IPS DF 6.9 (cell line): Measurements from ENCODE around the gene ZNF697.
A peak's percentile ranks its signal among the peaks of the same experiment; 100 is the strongest.

ENCODE experiments used
- DNase-seq: peaks from one replicate; pipeline ENCODE4 v3.0.0-alpha.2; 2013; ENCODE audit warnings: low read depth, low spot score
- H3K27ac ChIP-seq: one replicate; pipeline ENCODE4 v1.5.1; 2013; ENCODE audit warnings: low read length, control low read depth
- H3K27me3 ChIP-seq: 2 replicates; pipeline ENCODE4 v1.6.1; 2013; ENCODE audit warnings: mild to moderate bottlenecking, low read length; ENCODE audit not compliant: control insufficient read depth, insufficient read depth
- H3K36me3 ChIP-seq: 2 replicates; pipeline ENCODE4 v1.6.1; 2013; ENCODE audit warnings: low read length; ENCODE audit not compliant: control insufficient read depth, insufficient read depth
- H3K4me1 ChIP-seq: 2 replicates; pipeline ENCODE4 v1.6.1; 2013; ENCODE audit warnings: low read length; ENCODE audit not compliant: control insufficient read depth, insufficient read depth
- H3K4me3 ChIP-seq: 2 replicates; pipeline ENCODE4 v1.5.1; 2013; ENCODE audit warnings: mild to moderate bottlenecking, low read length
- H3K9me3 ChIP-seq: 2 replicates; pipeline ENCODE4 v1.6.1; 2013; ENCODE audit warnings: low read length, inconsistent platforms; ENCODE audit not compliant: control insufficient read depth, insufficient read depth
- WGBS: extraction: QIAGEN DNeasy Blood & Tissue Kit; methylation state at CpG from one replicate; pipeline ENCODE4 v1.1.7; 2013; ENCODE audit warnings: mixed read lengths, missing lambda C conversion rate; ENCODE audit not compliant: insufficient read length, insufficient coverage; 5-methylcytosine and 5-hydroxymethylcytosine counted together

Gene ZNF697

DNA sequence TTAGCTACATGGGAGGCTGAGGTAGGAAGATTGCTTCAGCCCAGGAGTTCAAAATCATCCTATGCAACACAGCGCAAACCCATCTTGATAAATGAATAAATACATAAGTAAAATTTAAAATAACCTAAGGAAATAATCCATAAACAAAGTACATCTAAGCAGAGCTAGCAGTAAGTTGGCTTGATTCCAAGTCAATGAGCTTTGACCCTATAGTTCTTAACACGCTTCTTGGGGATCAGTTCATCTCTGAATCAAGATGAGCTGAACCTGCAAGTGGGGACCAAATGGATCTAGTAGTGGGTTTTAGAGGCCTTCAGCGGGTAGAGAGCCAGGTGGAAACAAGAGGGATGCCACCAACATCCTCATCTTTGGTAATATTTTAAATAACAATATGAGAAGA lies 32.1 kb upstream of the ZNF697 start:
- no peaks in the 10 kb centered on the region for H3K36me3 ChIP-seq
- no peak overlapping the region for H3K27ac ChIP-seq
- WGBS: no CpG with 5 or more reads among the region's 3 CpGs
- H3K27me3 ChIP-seq: no peaks in the 10 kb centered on the region
- no peaks in the 10 kb centered on the region for H3K9me3 ChIP-seq
- no peak for DNase-seq
- no peak overlapping the region for H3K4me3 ChIP-seq
- H3K4me1 ChIP-seq: peaks cover 10% of the 10 kb centered on the region

DNA sequence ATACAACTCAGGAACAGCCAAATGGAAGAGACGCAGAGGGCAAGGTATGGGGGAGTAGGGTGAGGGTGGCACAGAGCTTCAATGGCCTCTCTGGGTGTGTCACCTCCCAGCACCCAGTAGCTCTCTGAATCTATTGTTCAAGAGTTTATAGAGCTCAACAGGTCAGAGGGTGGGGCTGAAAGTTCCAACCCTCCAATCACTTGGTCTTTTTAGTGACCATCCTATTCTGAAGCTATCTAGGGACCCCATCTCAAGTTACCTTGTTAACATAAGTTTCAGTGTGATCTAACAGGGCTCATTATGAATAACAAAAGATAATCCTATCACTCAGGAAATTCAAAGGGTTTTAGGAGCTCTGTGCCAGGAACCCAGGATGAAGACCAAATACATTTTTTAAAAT lies 31.2 kb upstream of the ZNF697 start:
- no peak overlapping the region for H3K4me3 ChIP-seq
- no CpG with 5 or more reads among the region's 1 CpG for WGBS
- no peak for DNase-seq

DNA sequence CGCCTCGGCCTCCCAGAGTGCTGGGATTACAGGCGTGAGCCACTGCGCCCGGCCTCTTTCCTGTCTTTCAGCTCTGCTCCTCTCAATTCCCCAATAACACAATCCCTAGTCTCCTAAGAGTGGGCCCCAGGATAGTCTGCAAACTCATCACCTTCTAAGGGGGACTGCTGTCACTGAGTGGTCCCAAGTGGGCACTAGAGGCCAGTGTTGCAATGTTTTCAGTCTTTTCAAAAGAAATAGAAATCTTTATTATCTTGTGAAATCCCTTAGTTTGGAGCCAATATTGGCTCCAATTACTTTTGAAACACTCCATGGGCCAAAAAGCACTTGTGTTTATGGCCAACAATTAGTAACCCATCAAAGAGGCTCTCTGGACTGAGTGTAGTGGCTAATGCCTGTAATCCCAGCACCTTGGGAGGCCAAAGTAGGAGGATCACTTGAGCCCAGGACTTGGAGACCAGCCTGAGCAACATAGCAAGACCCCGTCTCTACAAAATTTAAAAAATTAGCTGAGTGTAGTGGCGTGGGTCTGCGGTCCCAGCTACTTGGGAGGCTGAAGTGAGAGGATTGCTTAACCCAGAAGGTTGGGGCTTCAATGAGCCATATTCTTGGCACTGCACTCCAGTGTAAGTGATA lies 28.6 kb upstream of the ZNF697 start:
- Histone ChIP-seq H3K27me3 (no peaks in the 10 kb centered on the region), H3K27ac (no peak overlapping the region), H3K4me1 (peaks cover 10% of the 10 kb centered on the region), H3K36me3 (no peaks in the 10 kb centered on the region), H3K9me3 (no peaks in the 10 kb centered on the region), H3K4me3 (no peak overlapping the region)
- WGBS: no CpG with 5 or more reads among the region's 8 CpGs
- DNase-seq: no peak

More for the DNA sequence above, 31.2 kb upstream of the ZNF697 start:
- H3K9me3 ChIP-seq: no peaks in the 10 kb centered on the region
- H3K27me3 ChIP-seq: no peaks in the 10 kb centered on the region
- no peaks in the 10 kb centered on the region for H3K36me3 ChIP-seq
- H3K27ac ChIP-seq: no peak overlapping the region
- peaks cover 10% of the 10 kb centered on the region for H3K4me1 ChIP-seq

DNA sequence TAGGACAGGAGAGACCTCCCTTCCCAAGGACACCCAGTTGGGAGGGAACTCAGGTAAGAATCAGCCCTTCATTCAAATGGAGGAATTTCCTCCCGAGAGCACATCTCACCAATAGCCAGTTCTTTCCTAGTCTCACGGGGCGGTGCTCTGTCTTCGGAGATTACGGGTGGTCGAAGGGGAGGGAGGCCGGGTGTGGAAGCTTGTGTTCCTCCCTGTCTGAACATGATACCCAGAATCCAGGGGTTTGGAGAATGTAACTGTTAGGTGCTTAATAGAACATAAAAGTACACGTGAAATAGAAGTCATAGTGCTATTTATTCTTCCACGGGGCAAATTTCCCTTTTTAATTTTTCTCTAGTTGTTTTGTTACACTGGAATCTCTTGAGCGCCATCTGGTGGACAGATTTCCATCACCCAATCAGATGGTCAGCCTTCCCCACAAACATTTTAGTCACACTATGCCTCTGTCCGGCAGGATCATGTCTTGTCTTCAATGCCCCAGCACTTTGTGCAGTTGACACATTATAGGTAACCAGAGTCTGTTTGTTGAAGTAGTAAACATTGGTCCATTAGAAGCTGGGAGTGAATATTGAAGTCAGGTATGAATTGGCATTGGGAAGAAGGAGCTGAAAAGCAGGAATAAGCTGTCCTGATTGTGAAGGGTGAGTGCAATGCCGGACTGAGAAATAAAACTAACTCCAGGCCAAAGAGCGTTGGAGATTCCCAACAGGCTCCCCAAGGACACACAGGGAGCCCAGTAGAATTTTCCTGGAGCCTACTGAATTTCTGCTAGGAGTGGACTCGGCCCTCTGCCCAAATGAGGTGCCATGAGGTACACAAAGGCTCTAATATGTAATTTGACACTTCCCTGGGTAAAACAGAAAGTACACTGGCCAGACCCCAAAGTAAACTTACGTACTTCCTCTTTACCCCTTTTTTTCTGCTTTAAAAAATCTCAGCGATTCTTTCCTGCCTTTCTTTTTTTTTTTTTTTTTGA lies 27.6 kb upstream of the ZNF697 start:
- peaks cover 10% of the 10 kb centered on the region for H3K4me1 ChIP-seq
- DNase-seq: peak; percentile 90
- H3K27me3 ChIP-seq: no peaks in the 10 kb centered on the region
- no peaks in the 10 kb centered on the region for H3K36me3 ChIP-seq
- H3K9me3 ChIP-seq: no peaks in the 10 kb centered on the region
- peak overlapping the region; percentile 18; the same call in 1 of the 2 replicates for H3K4me3 ChIP-seq
- H3K27ac ChIP-seq: no peak overlapping the region
- WGBS: no CpG with 5 or more reads among the region's 16 CpGs

DNA sequence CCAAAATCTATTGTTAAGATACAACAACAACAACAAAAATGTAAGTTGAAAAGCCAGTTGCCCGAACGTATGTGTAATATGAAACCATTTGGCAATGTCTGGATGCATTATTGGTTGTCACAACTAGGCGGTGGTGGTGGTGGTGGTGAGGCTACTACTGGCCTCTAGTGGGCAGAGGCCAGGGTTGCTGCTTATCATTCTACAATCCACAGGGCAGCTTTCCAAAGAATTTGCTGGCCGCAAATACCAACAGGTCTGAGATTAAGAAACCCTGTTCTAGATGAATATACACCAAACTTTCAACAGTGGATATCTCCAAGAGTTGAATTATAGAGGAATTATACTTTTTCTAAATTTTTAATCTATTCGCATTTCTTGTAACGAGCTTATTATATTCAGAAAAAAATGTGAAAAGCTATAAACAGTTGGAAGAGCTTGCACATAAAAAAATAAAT lies 26.8 kb upstream of the ZNF697 start:
- Histone ChIP-seq H3K36me3 (no peaks in the 10 kb centered on the region), H3K27ac (no peak overlapping the region), H3K4me3 (no peak overlapping the region), H3K9me3 (no peaks in the 10 kb centered on the region), H3K4me1 (peaks cover 9% of the 10 kb centered on the region), H3K27me3 (no peaks in the 10 kb centered on the region)
- WGBS: no CpG with 5 or more reads among the region's 6 CpGs
- DNase-seq: no peak

DNA sequence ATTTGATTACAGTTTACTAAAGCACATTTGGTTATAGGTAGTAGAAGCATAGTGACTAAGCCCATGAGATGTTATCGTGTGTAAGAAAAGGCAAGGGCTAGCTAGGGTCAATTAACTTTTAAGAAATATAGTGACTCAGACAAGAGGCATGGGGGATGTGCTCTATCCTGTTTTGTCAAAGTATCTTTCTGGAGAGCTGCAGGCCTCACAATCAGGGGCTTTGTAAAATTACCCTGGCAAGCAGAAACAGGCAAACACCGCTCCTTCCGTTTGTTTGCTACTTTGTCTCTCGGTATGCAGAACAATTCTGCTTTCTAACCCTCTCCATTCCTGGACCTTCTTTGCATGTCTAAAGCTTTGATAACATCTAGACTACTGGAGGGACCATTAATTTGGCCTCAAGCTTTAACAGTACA lies 26.1 kb upstream of the ZNF697 start:
- no peak for DNase-seq
- no peaks in the 10 kb centered on the region for H3K27me3 ChIP-seq
- no CpG with 5 or more reads among the region's 4 CpGs for WGBS
- H3K9me3 ChIP-seq: no peaks in the 10 kb centered on the region
- H3K36me3 ChIP-seq: no peaks in the 10 kb centered on the region
- no peak overlapping the region for H3K4me3 ChIP-seq
- no peak overlapping the region for H3K27ac ChIP-seq
- peaks cover 4% of the 10 kb centered on the region for H3K4me1 ChIP-seq

DNA sequence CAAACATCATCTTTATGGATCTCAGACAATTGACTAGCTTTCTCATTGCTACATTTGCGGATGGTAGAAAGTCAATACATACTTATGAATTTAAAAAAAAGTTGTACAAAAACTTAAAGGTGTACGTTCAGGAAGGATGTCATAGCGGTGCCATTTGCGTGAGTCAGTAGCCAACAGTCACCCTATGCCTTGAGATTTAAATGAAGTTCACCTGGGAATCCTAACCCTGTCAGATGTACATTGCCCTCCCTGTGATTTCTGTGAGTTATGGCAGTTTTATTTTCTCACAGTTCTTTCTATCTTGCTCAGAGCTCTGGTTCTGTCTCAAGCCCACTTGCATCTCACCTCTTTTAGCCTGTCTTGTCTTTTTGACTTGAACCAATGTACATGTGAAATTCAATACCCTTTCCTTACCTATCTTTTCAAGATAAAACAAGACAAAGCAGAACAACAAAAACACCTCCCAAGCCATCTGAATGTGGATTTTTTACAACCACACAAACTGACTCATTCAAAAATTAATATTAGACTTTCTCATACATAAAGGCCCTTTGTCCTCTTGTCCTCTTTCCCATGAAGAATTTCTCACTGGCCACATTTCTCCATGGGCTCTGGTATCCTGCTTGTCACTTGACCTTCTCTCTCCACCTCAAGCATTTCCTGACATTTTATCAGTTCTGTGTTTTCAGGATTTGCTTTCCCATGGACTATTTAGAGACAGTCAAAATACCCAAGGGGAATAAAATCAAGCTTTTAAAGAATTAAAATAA lies 25.3 kb upstream of the ZNF697 start:
- no peak for DNase-seq
- WGBS: no CpG with 5 or more reads among the region's 4 CpGs
- Histone ChIP-seq H3K27me3 (no peaks in the 10 kb centered on the region), H3K4me3 (no peak overlapping the region), H3K9me3 (no peaks in the 10 kb centered on the region), H3K4me1 (no peaks in the 10 kb centered on the region; the same call in 1 of the 2 replicates), H3K36me3 (no peaks in the 10 kb centered on the region), H3K27ac (no peak overlapping the region)

DNA sequence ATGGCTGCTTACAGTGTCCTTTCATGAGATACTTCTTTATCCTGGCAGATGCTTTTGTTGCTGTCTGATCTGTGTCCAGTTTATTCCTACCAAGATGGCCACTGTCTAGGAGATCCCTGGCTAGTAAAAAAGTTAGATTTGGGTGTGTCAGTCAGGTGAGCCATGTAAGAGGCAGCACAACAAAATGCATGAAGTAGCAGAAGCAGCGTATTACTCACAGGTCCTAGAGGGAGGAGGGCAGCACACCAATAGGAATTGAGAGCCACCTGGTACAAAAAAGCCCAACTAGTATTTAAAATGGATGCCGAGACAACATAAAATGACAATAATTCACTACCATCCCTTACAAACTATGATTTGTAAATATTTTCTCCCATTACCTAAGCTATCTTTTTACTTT lies 22.8 kb upstream of the ZNF697 start:
- Histone ChIP-seq H3K36me3 (no peaks in the 10 kb centered on the region), H3K9me3 (no peaks in the 10 kb centered on the region), H3K4me1 (no peaks in the 10 kb centered on the region; the same call in 1 of the 2 replicates), H3K4me3 (no peak overlapping the region), H3K27ac (no peak overlapping the region), H3K27me3 (no peaks in the 10 kb centered on the region)
- no peak for DNase-seq
- no CpG with 5 or more reads among the region's 2 CpGs for WGBS

DNA sequence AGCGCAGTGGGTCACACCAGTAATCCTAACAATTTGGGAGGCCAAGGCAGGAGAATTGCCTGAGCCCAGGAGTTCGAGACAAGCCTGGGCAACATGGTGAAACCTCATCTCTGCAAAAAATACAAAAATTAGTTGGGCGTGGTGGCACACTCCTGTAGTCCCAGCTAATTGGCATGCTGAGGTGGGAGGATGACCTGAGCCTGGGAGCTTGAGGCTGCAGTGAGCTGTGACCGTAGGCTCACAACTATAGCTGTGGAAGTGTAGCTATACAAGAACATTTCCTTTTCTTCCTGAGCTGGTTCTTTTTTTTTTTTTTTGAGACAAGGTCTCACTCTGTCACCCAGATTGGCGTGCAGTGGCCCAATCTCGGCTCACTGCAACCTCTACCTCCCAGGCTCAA lies 19.1 kb upstream of the ZNF697 start:
- Histone ChIP-seq H3K9me3 (no peaks in the 10 kb centered on the region), H3K27ac (no peak overlapping the region), H3K27me3 (no peaks in the 10 kb centered on the region), H3K4me1 (0 out of 2 replicates have a peak, but pooled peaks cover under 1% of the 10 kb centered on the region), H3K4me3 (no peak overlapping the region), H3K36me3 (no peaks in the 10 kb centered on the region)
- no peak for DNase-seq
- WGBS: no CpG with 5 or more reads among the region's 6 CpGs

DNA sequence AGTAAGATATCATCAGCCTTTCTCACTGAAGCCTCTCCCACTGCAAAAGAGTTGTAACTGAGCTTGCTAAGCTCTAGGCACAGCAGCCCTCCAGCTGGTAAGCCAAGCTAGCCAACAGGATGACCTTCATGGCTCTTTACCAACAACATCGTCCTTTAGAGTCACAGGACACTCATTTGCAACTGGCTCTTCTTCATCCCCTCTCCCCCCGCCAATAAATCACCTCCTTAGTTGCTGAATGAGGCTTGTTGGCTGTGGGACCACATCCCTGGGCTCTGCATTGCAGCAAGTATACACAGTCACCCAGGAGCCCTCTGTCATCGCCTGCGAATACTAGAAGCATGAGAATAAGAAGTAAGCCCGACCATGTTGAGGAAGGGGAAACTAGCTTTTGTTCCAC lies 16.0 kb upstream of the ZNF697 start:
- no peak for DNase-seq
- WGBS: no CpG with 5 or more reads among the region's 5 CpGs

More for the DNA sequence above, 16.0 kb upstream of the ZNF697 start:
- H3K27ac ChIP-seq: no peak overlapping the region
- H3K4me3 ChIP-seq: no peak overlapping the region
- H3K4me1 ChIP-seq: 0 out of 2 replicates have a peak, but pooled peaks cover 1% of the 10 kb centered on the region
- no peaks in the 10 kb centered on the region for H3K9me3 ChIP-seq
- H3K36me3 ChIP-seq: no peaks in the 10 kb centered on the region
- no peaks in the 10 kb centered on the region for H3K27me3 ChIP-seq
